GM21423 (cell line): Measurements from ENCODE around the gene TH.

Experiments
- ATAC-seq: cut with Tn5 transposase; IDR thresholded peaks from one replicate; pipeline ENCODE4 v1.9.1; 2021; ENCODE audit warnings: mild to moderate bottlenecking, moderate library complexity; ENCODE audit not compliant: unreplicated experiment

Gene TH

GRCh38 chr11:2209370-2209801 lies 37.8 kb upstream of the TH start:
- no peak for ATAC-seq

- ATAC-seq: no peak
Measured at GRCh38 chr11:2208691-2209369, 37.2 kb upstream of the TH start.

- no peak for ATAC-seq
Measured at GRCh38 chr11:2207773-2208621, 36.4 kb upstream of the TH start.

- ATAC-seq: no peak
Measured at GRCh38 chr11:2207212-2207611, 35.6 kb upstream of the TH start.

GRCh38 chr11:2205981-2206690 lies 34.5 kb upstream of the TH start:
- ATAC-seq: no peak

- ATAC-seq: no peak
Measured at GRCh38 chr11:2205214-2205720, 33.7 kb upstream of the TH start.

- ATAC-seq: no peak
Measured at GRCh38 chr11:2204361-2205213, 33.0 kb upstream of the TH start.

GRCh38 chr11:2203440-2204259 lies 32.0 kb upstream of the TH start:
- no peak for ATAC-seq

- no peak for ATAC-seq
Measured at GRCh38 chr11:2202900-2203439, 31.4 kb upstream of the TH start.

- ATAC-seq: no peak
Measured at GRCh38 chr11:2202071-2202899, 30.7 kb upstream of the TH start.

- ATAC-seq: no peak
Measured at GRCh38 chr11:2201542-2201941, 29.9 kb upstream of the TH start.

- ATAC-seq: no peak
Measured at GRCh38 chr11:2200957-2201519, 29.4 kb upstream of the TH start.

- ATAC-seq: no peak
Measured at GRCh38 chr11:2200536-2200935, 28.9 kb upstream of the TH start.

- ATAC-seq: no peak
Measured at GRCh38 chr11:2199466-2200341, 28.1 kb upstream of the TH start.

- ATAC-seq: no peak
Measured at GRCh38 chr11:2198621-2199365, 27.2 kb upstream of the TH start.

GRCh38 chr11:2197771-2198520 lies 26.3 kb upstream of the TH start:
- ATAC-seq: no peak
